SKM-1 treated with dmso at 0.1 percent for 144 hours (cell line): ENCODE measurements around the gene SPEG.

Experiments
- DNase-seq: peaks from one replicate; lab custom pipeline; 2025; ENCODE audit not compliant: unreplicated experiment; lab: John Stamatoyannopoulos, UW

The SPEG gene

GRCh38 chr2:219525533-219526232 lies 91.0 kb downstream of the SPEG start:
- no peak for DNase-seq

GRCh38 chr2:219526320-219527075 lies 91.9 kb downstream of the SPEG start:
- no peak for DNase-seq

- DNase-seq = no peak
These were observed 92.4 kb downstream of the SPEG start for GRCh38 chr2:219527076-219527394.

GRCh38 chr2:219527472-219527871 lies 92.8 kb downstream of the SPEG start:
- no peak for DNase-seq

GRCh38 chr2:219530048-219530963 lies 95.7 kb downstream of the SPEG start:
- DNase-seq = peak; percentile 84

- DNase-seq = no peak
These were observed 97.2 kb downstream of the SPEG start for GRCh38 chr2:219531639-219532377.

- no peak for DNase-seq
These were observed 97.7 kb downstream of the SPEG start for GRCh38 chr2:219532378-219532649.

- DNase-seq = no peak
These were observed 99.5 kb downstream of the SPEG start for GRCh38 chr2:219533930-219534661.

GRCh38 chr2:219536425-219536824 lies 101.8 kb downstream of the SPEG start:
- DNase-seq = no peak

- no peak for DNase-seq
These were observed 102.3 kb downstream of the SPEG start for GRCh38 chr2:219536967-219537366.

- DNase-seq = no peak
These were observed 103.2 kb downstream of the SPEG start for GRCh38 chr2:219537657-219538488.

- DNase-seq = no peak
These were observed 103.9 kb downstream of the SPEG start for GRCh38 chr2:219538504-219538951.

GRCh38 chr2:219538956-219539788 lies 104.5 kb downstream of the SPEG start:
- DNase-seq = no peak

GRCh38 chr2:219539926-219540678 lies 105.5 kb downstream of the SPEG start:
- no peak for DNase-seq

- DNase-seq = no peak
These were observed 106.3 kb downstream of the SPEG start for GRCh38 chr2:219540784-219541504.

- DNase-seq = peak; percentile 36
These were observed 107.1 kb downstream of the SPEG start for GRCh38 chr2:219541611-219542180.
